Liver (tissue), 9 donors: ENCODE measurements around the gene ANKRA2. TPM values are rescaled to one million over a fixed set of nuclear protein-coding genes. Genes with fewer than 3 reads are reported as not detected.

Experiments
- DNase-seq: peaks from one replicate; pipeline ENCODE4 v3.0.0-alpha.2; 2017; ENCODE audit warnings: low spot score
- H3K27ac ChIP-seq, 2 donors: one replicate each; pipeline ENCODE4 v1.7.0; 2013; ENCODE audit warnings: inconsistent platforms in 2 of 2, low read length in 2 of 2, control low read depth in 1 of 2, low read depth in 1 of 2, mild to moderate bottlenecking in 1 of 2
- H3K27me3 ChIP-seq, 4 donors: one replicate each; pipeline versions ENCODE4 v1.6.1 to v1.7.0; 2013; ENCODE audit warnings: low read length in 3 of 4, inconsistent platforms in 1 of 4, mild to moderate bottlenecking in 1 of 4, moderate library complexity in 1 of 4; ENCODE audit not compliant: control insufficient read depth in 4 of 4, insufficient read depth in 4 of 4
- H3K36me3 ChIP-seq, 4 donors: one replicate each; pipeline versions ENCODE4 v1.6.1 to v1.7.0; 2013; ENCODE audit warnings: low read length in 3 of 4, mild to moderate bottlenecking in 3 of 4, low read depth in 1 of 4, moderate library complexity in 1 of 4; ENCODE audit not compliant: control insufficient read depth in 4 of 4, insufficient read depth in 3 of 4
- H3K4me1 ChIP-seq, 4 donors: one replicate each; pipeline versions ENCODE4 v1.6.1 to v1.7.0; 2013; ENCODE audit warnings: low read length in 3 of 4, mild to moderate bottlenecking in 3 of 4, moderate library complexity in 1 of 4; ENCODE audit not compliant: control insufficient read depth in 4 of 4, insufficient read depth in 4 of 4
- H3K4me3 ChIP-seq, 3 donors: one replicate each; pipeline versions ENCODE4 v1.6.1 to v1.7.0; 2013; ENCODE audit warnings: low read length in 3 of 3, control low read depth in 1 of 3, low read depth in 1 of 3, mild to moderate bottlenecking in 1 of 3
- H3K9ac ChIP-seq, 2 donors: one replicate each; pipeline ENCODE4 v1.7.0; 2013; ENCODE audit warnings: low read length in 2 of 2, mild to moderate bottlenecking in 2 of 2, moderate library complexity in 2 of 2, control low read depth in 1 of 2, low read depth in 1 of 2
- H3K9me3 ChIP-seq, 4 donors: one replicate each; pipeline versions ENCODE4 v1.6.1 to v1.7.0; 2013; ENCODE audit warnings: low read length in 3 of 4; ENCODE audit not compliant: control insufficient read depth in 4 of 4
- EGR1 ChIP-seq, 2 donors: IDR thresholded peaks; 2 replicates each; pipeline ENCODE4 v1.6.1; 2016 to 2018; ENCODE audit warnings: antibody characterized with exemption in 2 of 2, low read depth in 2 of 2
- FOXA1 ChIP-seq: IDR thresholded peaks from 2 replicates; pipeline ENCODE4 v1.6.1; 2016; ENCODE audit warnings: antibody characterized with exemption
- FOXA2 ChIP-seq: IDR thresholded peaks from 2 replicates; pipeline ENCODE4 v1.6.1; 2016; ENCODE audit warnings: antibody characterized with exemption
- GABPA ChIP-seq, 2 donors: IDR thresholded peaks in 1 of 2; conservative IDR thresholded peaks in 1 of 2; 2 replicates each; pipeline ENCODE4 v1.6.1; 2016; ENCODE audit warnings: antibody characterized with exemption in 2 of 2, mild to moderate bottlenecking in 1 of 2, moderate library complexity in 1 of 2
- HNF4A ChIP-seq, 2 donors: conservative IDR thresholded peaks; 2 replicates each; pipeline ENCODE4 v1.6.1; 2016; ENCODE audit warnings: antibody characterized with exemption in 2 of 2, mild to moderate bottlenecking in 2 of 2
- HNF4G ChIP-seq: IDR thresholded peaks from 2 replicates; pipeline ENCODE4 v1.6.1; 2016; ENCODE audit warnings: antibody characterized with exemption
- JUND ChIP-seq, 2 donors: IDR thresholded peaks; 2 replicates each; pipeline ENCODE4 v1.6.1; 2016; ENCODE audit warnings: antibody characterized with exemption in 2 of 2
- NR2F2 ChIP-seq: IDR thresholded peaks from 2 replicates; pipeline ENCODE4 v1.6.1; 2016; ENCODE audit warnings: antibody characterized with exemption
- RAD21 ChIP-seq, 2 donors: IDR thresholded peaks; 2 replicates each; pipeline ENCODE4 v1.6.1; 2016; ENCODE audit warnings: antibody characterized with exemption in 2 of 2, mild to moderate bottlenecking in 2 of 2
- RXRA ChIP-seq, 2 donors: IDR thresholded peaks; 2 replicates each; pipeline ENCODE4 v1.6.1; 2017 to 2018; ENCODE audit warnings: antibody characterized with exemption in 2 of 2, mild to moderate bottlenecking in 1 of 2
- TAF1 ChIP-seq: conservative IDR thresholded peaks from 2 replicates; pipeline ENCODE4 v1.6.1; 2016; ENCODE audit warnings: antibody characterized with exemption, mild to moderate bottlenecking
- YY1 ChIP-seq: IDR thresholded peaks from 2 replicates; pipeline ENCODE4 v1.6.1; 2016; ENCODE audit warnings: antibody characterized with exemption, mild to moderate bottlenecking
- WGBS: extraction: QIAGEN DNeasy Blood & Tissue Kit; methylation state at CpG from one replicate; pipeline ENCODE4 v1.1.7; 2013; 5-methylcytosine and 5-hydroxymethylcytosine counted together
- polyA plus RNA-seq, 2 donors: library from polyadenylated mRNA; stranded (reverse) in 1 of 2; unstranded in 1 of 2; fragments of 200-250 nt in 1 of 2; fragments of >200 nt in 1 of 2; fragmentation: Nextera tagmentation in 1 of 2; extraction: Ambion mirVana in 1 of 2; gene quantifications; one replicate each; pipeline versions ENCODE4 v1.2.1 to v1.2.3, GENCODE V29; 2013 to 2015
- total RNA-seq, 2 donors: library from RNA; depleted of rRNA; stranded (reverse); fragments of >200 nt; gene quantifications; one replicate each; pipeline ENCODE4 v1.2.3, GENCODE V29; 2014
- TF ChIP-seq, protein P1 (sequence below): IDR thresholded peaks from 2 replicates; pipeline ENCODE4 v1.6.1; 2016; ENCODE audit warnings: antibody characterized with exemption, mild to moderate bottlenecking
- TF ChIP-seq, protein P2 (sequence below): IDR thresholded peaks from 2 replicates; pipeline ENCODE4 v1.6.1; 2016; ENCODE audit warnings: antibody characterized with exemption
- TF ChIP-seq, protein P3 (sequence below): IDR thresholded peaks from 2 replicates; pipeline ENCODE4 v1.6.1; 2016; ENCODE audit warnings: antibody characterized with exemption
- TF ChIP-seq, protein P4 (sequence below): IDR thresholded peaks from 2 replicates; pipeline ENCODE4 v1.6.1; 2016; ENCODE audit warnings: antibody characterized with exemption
- donor health status: healthy.
- donor health status: healthy.
- donor health status: healthy.
- donor health status: healthy.
- donor health status: healthy.

Gene ANKRA2
- total and polyA plus RNA-seq, 4 donors, result 5.9 to 17.0 (median 14.5) TPM

DNA sequence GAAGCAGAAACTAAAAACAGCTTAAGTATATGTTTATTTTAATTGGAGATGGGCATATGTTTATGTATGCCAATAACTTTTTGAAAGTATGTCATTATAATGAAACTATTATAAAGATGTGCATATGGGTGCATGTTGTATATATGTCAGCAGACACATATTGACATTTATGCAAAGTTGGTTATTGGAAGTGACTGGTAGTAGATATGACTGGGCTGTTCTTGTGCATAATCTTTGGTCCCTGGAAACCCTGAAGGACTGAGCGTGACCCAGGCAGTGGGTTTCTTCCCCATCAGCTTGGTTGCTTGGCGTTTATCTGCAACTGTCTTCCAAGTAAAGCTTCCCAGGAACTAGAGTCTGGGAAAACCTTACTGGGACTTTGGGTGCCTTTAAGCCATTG lies 25.7 kb downstream of the ANKRA2 start (continued):
- TF ChIP-seq, protein P1, sequence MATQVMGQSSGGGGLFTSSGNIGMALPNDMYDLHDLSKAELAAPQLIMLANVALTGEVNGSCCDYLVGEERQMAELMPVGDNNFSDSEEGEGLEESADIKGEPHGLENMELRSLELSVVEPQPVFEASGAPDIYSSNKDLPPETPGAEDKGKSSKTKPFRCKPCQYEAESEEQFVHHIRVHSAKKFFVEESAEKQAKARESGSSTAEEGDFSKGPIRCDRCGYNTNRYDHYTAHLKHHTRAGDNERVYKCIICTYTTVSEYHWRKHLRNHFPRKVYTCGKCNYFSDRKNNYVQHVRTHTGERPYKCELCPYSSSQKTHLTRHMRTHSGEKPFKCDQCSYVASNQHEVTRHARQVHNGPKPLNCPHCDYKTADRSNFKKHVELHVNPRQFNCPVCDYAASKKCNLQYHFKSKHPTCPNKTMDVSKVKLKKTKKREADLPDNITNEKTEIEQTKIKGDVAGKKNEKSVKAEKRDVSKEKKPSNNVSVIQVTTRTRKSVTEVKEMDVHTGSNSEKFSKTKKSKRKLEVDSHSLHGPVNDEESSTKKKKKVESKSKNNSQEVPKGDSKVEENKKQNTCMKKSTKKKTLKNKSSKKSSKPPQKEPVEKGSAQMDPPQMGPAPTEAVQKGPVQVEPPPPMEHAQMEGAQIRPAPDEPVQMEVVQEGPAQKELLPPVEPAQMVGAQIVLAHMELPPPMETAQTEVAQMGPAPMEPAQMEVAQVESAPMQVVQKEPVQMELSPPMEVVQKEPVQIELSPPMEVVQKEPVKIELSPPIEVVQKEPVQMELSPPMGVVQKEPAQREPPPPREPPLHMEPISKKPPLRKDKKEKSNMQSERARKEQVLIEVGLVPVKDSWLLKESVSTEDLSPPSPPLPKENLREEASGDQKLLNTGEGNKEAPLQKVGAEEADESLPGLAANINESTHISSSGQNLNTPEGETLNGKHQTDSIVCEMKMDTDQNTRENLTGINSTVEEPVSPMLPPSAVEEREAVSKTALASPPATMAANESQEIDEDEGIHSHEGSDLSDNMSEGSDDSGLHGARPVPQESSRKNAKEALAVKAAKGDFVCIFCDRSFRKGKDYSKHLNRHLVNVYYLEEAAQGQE, result no peak
- TF ChIP-seq YY1, result no peak
- no peak for TF ChIP-seq FOXA2
- TF ChIP-seq, protein P2, sequence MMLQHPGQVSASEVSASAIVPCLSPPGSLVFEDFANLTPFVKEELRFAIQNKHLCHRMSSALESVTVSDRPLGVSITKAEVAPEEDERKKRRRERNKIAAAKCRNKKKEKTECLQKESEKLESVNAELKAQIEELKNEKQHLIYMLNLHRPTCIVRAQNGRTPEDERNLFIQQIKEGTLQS, result no peak
- TF ChIP-seq JUND (IDR thresholded peaks at IDR 0.05), result no peak
- no peak for TF ChIP-seq RAD21 (IDR thresholded peaks at IDR 0.05)
- no peak for TF ChIP-seq HNF4A (conservative IDR thresholded peaks at IDR 0.05)
- TF ChIP-seq FOXA1, result no peak
- TF ChIP-seq, protein P3, sequence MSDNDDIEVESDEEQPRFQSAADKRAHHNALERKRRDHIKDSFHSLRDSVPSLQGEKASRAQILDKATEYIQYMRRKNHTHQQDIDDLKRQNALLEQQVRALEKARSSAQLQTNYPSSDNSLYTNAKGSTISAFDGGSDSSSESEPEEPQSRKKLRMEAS, result no peak
- TF ChIP-seq TAF1, result no peak
- TF ChIP-seq NR2F2, result no peak

DNA sequence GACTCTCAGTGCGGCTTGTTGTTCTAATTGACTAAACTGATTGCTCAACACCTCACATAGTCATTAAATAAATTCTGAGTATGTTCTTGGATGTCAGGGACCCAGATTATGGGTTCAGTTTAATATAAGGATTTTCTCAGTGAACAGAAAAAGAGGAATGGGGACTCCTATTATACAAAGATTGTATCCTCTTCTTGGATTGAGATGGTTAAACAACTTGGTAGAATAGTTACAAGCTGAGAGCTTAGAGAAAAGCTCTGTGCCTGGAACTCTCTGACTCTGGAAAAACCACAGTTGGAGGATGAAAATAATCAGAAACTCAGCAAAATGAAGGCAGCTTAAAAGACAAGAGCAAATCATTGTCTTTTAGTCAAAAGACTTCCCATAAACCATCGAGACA lies 30.5 kb downstream of the ANKRA2 start:
- DNase-seq, result no peak
- H3K9ac ChIP-seq, result no peak overlapping the region
- H3K36me3 ChIP-seq, result no peaks in the 10 kb centered on the region
- TF ChIP-seq FOXA1 (no peak), HNF4G (no peak), FOXA2 (no peak), RAD21 (IDR thresholded peaks at IDR 0.05) (no peak)
- TF ChIP-seq, protein P2, result no peak
- H3K9me3 ChIP-seq, result peaks cover 0 to 6% (median 0%) of the 10 kb centered on the region in 4 donors
- H3K4me1 ChIP-seq, result no peaks in the 10 kb centered on the region
- H3K4me3 ChIP-seq, result no peak overlapping the region
- H3K27ac ChIP-seq, result no peak overlapping the region
- 86% methylated on average over 2 of the region's 2 CpGs for WGBS
- H3K27me3 ChIP-seq, result peaks cover 0 to 6% (median 1%) of the 10 kb centered on the region in 4 donors

DNA sequence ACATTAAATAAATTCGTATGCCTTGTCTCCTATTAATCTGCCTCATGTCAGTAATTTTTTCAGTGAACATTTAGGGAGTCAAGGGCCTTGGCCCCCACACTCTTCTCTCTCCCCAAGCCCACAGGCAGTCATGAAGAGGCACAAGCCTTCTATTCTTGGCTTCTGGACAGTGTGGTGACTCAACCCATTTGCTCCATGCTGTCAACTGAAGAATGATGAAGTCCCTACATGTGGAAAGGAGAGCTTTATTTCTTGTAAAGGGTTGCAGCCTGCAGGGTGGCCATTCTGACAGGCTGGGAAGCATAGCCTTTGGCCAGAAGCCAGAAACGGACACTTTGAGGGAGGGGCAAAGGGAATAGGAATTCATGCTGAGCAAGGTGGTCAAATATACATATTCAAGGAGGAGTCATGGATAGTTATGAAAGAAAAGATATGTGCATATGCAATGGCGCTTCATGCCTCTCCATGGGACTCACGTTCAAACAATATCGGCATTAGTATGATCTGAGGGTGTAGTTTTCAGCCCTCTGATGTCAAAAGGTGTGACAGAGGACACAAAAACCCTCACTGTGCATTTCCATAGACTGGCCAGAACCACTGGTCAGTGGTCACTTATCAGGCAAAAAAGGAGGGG lies 31.3 kb downstream of the ANKRA2 start:
- H3K36me3 ChIP-seq, result no peaks in the 10 kb centered on the region
- DNase-seq, result no peak
- no peak overlapping the region for H3K9ac ChIP-seq
- 75% methylated on average over 5 of the region's 5 CpGs for WGBS
- H3K9me3 ChIP-seq, result peaks cover 0 to 6% (median 0%) of the 10 kb centered on the region in 4 donors
- H3K4me3 ChIP-seq, result no peak overlapping the region
- peaks cover 0 to 10% (median 3%) of the 10 kb centered on the region in 4 donors for H3K27me3 ChIP-seq
- H3K4me1 ChIP-seq, result no peaks in the 10 kb centered on the region
- no peak overlapping the region for H3K27ac ChIP-seq
- TF ChIP-seq RAD21 (IDR thresholded peaks at IDR 0.05), result no peak
- TF ChIP-seq, protein P3, result no peak
- no peak for TF ChIP-seq YY1
- no peak for TF ChIP-seq JUND (IDR thresholded peaks at IDR 0.05)
- TF ChIP-seq, protein P4, sequence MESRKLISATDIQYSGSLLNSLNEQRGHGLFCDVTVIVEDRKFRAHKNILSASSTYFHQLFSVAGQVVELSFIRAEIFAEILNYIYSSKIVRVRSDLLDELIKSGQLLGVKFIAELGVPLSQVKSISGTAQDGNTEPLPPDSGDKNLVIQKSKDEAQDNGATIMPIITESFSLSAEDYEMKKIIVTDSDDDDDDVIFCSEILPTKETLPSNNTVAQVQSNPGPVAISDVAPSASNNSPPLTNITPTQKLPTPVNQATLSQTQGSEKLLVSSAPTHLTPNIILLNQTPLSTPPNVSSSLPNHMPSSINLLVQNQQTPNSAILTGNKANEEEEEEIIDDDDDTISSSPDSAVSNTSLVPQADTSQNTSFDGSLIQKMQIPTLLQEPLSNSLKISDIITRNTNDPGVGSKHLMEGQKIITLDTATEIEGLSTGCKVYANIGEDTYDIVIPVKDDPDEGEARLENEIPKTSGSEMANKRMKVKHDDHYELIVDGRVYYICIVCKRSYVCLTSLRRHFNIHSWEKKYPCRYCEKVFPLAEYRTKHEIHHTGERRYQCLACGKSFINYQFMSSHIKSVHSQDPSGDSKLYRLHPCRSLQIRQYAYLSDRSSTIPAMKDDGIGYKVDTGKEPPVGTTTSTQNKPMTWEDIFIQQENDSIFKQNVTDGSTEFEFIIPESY, result no peak
- TF ChIP-seq, protein P1, result no peak
- TF ChIP-seq, protein P2, result no peak
- TF ChIP-seq GABPA (IDR thresholded peaks at IDR 0.05 in 1 of 2, conservative IDR thresholded peaks at IDR 0.05 in 1 of 2), result no peak
- no peak for TF ChIP-seq HNF4G
- TF ChIP-seq TAF1, result no peak
- TF ChIP-seq FOXA2, result no peak
- no peak for TF ChIP-seq EGR1 (IDR thresholded peaks at IDR 0.05; ENCODE audit: low read depth in 2 of 2)
- TF ChIP-seq FOXA1, result no peak
- no peak for TF ChIP-seq RXRA (IDR thresholded peaks at IDR 0.05)
- no peak for TF ChIP-seq NR2F2
